ENCODE results near the gene ATP9A.
A peak's percentile ranks its signal among the peaks of the same experiment; 100 is the strongest.
"Not testable (repeated sequence)": the region's sequence is repeated elsewhere in the genome, so short reads cannot be mapped to it uniquely, and the experiment has no call there.

The ATP9A gene

DNA sequence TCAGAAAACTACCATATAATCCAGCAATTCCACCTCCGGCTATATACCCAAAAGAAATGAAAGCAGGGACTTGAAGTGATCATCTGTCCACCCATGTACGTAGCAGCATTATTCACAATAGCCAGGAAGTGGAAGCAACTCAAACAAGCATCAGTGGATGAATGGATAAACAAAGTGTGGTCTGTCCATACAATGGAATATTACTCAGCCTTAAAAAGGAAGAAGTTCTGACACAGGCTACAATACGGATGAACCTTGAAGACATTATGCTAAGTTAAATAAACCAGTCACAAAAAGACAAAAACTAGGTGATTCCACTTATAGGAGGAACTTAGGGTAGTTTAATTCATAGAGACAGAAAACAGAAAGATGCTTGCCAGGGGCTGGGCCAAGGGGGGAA lies 76.5 kb downstream of the ATP9A start:
- no peak for DNase-seq

DNA sequence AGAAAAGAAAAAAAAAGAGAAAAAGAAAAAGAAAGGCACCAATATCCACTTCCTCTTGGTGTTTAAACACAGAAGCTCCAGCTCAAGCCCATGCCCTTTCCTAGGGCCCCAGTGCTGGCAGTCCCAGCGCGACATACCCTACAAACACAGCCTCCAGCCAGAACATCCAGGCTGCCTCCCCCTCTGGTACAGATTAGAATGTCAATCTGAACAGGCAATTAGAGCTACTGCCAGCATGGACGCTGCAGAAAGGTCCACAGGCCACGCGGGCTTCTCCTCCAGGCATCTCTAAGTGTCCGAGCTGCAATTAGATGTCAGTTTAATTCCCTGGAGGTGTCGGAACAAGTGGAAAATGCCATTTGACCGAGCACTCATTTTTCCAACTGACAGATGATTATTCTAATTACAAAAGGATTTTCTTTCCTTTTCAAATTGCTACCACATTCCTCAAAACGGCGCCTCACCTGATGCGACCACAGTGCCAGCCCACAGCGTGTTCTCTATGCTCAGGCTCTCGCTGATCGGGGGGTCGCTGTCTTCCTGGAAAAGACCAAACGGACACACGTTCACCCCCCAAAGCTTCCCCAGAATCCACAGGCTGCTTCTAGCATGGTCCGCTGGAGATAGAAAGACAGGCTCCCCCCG lies 79.5 kb downstream of the ATP9A start:
- DNase-seq = no peak

DNA sequence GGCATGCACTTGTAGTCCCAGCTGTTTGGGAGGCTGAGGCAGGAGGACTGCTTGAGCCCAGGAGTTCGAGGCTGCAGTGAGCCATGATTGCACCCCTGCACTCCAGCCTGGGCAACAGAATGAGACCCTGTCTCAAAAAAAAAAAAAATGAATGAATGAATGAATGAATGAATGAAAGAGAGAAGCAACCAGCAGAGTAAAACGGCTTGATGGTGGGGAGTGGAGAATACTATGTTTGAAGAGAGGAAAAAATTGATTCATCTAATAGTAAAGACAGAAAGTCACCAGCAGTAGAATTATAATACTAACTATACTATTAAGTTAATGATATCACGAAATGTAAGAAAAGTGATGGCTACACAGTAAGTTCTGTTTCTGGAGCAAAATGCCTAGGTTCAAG lies 80.6 kb downstream of the ATP9A start:
- DNase-seq = no peak

DNA sequence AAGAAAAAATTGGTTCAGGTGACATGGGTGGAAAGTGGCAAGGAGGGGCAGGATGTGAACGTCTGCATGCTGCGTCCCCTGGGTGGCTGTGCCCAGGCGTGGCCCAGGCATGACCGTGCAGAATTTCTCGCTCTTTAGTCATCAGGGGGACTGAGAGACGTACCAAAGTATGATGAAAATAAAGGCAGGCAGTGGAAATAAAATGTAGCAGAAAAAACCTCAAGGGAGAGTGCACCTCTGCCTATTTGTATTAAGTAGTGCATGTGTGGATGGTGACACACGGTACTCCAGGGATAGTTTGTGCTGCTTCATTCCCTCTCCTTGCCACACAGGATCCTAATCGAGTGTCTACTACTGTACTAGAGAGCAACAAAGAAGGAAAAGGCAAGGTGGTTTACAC lies 81.1 kb downstream of the ATP9A start:
- DNase-seq = peak; percentile 19 to 46

DNA sequence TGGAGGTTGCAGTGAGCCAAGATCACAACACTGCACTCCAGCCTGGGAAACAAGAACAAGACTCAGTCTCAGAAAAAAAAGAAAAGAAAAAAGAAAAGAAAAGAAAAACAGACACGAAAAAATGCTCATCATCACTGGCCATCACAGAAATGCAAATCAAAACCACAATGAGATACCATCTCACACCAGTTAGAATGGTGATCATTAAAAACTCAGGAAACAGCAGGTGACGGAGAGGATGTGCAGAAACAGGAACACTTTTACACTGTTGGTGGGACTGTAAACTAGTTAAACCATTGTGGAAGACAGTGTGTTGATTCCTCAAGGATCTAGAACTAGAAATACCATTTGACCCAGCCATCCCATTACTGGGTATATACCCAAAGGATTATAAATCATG lies 82.7 kb downstream of the ATP9A start:
- not testable (repeated sequence) for DNase-seq

DNA sequence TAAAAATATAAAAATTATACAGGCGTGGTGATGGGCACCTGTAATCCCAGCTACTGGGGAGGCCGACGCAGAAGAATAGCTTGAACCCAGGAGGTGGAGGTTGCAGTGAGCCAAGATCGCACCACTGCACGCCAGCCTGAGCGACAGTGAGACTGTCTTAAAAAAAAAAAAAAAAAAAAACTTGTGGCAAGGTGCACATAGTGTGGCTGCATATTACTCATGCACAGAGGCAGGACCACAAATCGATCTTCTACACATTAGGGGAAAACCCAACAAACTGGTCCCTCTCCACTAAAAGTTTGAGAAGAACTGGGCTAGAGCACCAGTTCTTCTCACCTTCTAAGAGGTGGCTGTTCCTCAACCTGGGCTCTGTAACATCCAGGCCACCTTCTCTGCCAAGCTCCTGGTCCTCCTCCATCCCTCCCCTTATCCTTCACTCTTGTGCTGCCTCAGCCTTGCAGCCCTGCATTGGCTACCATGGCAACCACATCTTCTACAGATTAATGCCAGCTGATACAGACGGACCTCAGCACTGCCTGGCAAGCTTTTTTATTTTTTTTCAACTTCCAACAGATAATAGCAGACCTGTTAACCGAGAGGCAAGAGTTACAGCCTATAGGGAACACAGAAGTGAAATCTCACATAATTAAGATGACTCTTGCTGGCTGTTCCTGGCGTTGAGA lies 88.0 kb downstream of the ATP9A start:
- no peak for DNase-seq

DNA sequence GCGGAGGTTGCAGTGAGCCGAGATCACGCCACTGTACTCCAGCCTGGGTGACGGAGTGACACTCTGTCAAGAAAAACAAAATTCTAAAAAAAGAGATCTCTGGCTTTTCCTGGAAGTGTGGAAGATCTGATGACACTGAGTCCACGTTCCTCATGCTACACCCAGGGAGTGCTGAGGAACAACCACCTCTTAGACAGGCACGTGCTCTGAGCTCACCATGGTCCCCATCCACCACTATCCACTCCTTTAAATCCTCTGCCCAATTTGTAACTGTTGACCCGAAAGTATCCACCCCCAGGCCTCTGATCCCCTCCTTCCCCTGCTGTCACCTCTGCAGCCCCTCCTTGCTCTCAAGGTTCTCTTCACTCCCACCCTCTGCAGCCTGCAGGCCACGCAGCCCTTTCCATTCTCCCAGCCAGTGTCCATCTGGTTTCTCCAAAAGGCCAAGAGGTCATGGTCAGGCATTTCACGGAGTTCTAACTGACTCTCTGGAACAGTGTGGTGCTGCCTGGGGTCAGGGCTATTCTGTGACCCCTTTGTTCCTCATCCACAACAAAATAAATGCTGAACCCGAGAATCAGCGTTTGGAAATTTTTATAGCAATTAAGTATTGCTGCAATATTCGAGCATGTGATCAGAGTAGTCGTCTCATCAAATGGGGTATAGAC lies 88.8 kb downstream of the ATP9A start:
- no peak for DNase-seq

DNA sequence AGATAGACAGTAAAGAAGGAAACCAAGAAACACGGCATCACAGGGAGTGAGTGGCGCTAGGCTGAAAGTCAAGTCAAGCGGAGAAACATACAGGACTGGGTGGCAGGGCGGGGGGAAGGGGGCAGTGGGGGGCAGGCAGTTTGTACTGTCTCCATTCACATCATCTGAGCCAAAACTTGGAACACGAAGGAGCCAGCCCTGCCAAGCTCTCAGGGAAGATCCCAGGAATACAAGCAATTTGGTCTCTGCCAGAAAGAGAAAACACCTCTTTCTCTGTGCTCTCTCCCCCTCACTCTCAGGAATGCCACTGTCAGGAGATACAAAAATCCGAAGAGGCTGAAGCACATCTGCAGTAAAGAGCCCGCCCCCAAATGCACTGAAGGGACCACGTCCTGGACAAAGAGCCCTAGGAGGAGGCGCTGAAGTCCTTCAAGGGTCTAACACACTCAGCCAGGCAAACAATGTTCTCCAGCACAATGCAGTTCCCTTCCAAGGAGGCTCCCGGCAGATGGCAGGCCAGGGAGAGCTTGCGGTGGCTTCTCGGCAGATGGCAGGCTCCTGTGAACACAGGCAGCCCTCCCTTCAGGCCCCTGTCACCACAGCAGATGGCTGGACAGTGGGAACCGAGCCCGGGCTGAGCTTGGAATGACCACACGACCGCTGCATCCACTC lies 90.0 kb downstream of the ATP9A start:
- DNase-seq = no peak

DNA sequence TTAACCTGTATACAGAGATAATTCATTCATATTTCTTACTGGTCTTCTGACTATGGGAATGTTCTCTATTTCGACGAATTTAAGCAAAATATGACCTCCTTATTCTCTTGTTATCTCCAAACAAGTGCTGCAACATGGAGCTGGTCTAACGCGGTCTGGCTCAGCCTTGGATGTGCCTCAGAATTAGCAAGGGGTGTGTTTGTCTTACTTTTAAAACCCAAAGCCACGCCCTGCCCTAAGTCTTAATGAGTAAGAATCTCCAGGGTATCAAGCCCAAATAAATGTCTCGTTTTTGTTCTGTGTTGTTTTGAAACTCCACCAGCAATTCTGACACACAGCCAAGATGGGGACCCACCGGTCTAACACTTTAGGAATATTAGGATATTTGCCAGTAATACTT lies 99.2 kb downstream of the ATP9A start:
- DNase-seq = no peak

DNA sequence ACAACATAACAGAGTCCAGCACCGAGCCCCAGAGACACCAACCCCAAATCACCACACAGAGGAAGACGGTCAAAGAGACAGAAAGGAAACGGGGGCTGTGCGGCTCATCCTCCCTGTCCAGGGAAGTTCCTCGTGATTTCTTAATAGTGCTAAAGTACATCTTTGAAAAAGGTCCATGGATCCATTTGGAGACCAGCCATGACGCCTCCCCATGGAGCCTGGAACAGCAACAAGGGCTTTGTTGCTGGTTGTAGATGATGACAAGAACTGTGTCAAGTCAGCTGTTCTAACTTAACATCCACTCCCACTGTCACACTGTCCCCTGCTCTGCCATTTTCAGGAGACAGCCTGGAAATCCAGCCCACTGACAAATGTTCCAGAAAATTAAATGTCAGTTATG lies 99.7 kb downstream of the ATP9A start:
- DNase-seq = no peak

DNA sequence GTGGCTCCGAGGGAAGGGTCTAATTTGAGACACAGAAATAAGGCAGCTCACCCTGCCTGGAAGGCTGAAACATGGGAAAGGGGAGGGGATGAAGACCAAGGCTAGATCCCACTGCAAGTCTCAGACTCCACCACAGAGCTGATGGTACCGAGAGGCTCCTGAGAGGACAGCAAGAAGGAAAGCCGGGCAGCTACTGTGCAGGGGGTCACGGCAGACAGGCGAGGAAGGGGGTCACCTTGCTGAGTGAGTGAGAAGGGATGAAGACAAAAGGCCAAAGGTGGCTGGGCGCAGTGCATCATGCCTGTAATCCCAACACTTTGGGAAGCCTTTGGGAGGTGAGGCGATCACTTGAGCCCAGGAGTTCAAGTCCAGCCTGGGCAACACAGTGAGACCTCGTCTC lies 100.7 kb downstream of the ATP9A start:
- no peak for DNase-seq

DNA sequence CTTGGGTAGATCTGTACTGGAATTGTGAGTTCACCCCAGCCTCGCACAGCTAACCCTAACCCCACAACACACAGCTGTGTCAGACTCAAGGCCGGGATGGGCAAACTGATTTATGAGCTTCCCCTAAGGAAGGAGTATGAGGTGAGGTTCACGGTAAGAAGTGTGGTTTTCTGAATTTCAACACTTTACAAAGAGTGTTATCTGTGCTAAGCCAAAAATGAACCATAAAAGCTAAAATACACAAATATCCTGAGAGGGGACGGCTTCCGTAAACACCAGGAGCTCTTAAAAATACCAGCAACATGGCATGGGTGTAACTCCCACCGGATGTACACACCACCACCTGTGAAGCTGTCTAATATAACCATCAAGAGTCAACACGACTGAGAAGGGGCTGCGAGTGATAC lies 101.2 kb downstream of the ATP9A start:
- DNase-seq = no peak

DNA sequence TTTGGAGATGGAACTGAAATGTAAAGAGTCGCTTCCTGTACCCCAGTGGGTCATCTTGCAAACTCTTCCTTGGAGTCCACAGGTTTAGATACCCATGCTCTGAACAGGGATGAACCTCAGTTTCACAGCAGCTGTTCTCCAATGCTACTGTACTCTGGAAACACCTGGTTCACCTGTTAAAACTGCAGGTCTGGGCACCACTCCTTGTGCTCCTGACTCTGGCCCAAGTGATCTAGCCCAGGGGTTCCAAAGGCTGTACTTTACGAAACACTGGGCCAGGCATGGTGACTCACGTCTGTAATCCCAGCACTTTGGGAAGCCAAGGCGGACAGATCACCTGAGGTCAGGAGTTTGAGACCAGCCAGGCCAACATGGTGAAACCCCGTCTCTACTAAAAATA lies 102.1 kb downstream of the ATP9A start:
- no peak for DNase-seq

DNA sequence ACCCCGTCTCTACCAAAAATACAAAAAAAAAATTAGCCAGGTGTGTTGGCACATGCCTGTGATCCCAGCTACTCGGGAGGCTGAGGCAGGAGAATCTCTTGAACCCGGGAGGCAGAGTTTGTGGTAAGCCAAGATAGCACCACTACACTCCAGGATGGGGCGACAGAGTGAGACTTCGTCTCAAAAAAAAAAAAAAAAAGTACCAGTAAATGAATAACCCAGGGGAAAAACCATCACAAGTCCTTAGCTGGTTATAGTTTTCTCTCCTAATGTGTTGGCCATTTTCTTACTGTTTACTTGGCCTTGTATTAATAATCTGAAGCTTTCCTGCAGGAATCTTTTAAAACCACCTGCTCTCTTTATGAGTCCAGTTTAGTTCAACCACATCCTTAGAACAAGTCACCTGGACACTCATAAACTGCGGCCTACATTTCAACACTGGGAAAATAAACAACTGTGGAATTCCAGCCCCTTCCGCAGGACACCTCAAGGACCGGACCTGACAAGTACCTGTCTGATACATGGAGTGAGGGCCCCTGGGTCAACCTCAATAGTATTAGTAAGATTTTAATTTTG lies 102.6 kb downstream of the ATP9A start:
- no peak for DNase-seq

DNA sequence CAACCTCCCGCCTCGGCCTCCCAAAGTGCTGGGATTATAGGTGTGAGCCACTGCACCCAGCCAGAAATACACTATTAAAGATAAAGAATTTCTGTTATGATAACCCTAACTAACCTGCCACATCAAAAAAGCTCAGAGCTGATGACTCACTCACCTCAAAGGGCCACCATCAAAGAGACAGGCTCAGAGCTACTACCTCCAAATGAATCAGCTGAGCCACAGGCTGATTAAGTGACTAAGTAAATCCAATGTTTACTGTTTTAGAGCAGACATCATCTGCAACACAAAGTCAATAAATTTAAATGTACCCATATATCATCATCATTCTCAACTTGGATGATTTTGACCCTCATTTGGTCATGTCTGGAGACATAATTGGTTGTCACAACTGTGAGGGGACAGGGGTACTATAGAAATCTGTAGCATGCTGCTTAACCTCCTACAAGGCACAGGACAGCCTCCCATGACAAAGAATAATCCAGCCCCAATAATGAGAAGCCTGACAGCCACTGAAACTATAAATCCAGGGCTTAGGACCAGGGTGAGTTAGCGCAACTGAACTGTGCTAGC lies 106.5 kb downstream of the ATP9A start:
- peak in 1 of 2 experiments; percentile 16 for DNase-seq

DNA sequence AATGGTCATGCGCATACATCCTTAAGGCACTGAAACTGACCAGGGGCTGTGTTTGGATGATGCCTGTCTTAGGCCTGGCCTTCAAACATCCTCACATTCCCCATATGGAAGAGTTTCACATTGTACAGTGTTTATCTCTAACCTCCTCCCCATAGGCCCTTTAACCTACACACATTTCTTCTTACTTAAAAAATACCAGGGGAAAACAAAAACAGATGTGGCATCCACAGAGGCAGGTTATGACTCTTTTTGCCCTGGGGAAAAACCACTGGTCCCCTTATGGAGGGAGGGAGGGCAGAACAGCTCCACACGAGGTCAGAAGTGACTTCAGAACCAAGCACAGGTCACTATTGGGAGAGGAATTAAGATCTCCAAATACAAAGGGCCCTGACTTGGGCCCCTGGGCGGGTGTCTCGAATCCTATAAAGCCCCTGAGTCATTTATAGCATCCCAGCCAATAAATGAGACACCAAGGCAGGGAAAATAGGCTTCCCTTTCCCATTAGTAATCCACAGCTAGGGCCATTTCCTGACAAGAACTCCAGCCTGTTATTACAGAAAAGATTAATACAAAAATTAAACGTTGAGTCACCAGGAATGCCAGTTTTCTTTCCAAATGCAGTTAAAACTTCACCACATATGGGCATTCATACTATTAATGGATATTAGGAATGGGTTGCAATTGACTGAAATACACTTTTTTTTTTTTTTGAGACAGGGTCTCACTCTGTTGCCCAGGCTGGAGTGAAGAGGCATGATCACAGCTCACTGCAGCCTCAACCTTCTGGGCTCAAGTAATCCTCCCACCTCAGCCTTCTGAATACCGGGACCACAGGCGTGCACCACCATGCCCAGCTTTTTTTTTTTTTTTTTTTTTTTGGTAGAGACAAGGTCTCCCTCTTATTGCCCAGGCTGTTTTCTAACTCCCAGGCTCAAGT lies 107.2 kb downstream of the ATP9A start:
- DNase-seq = no peak

DNA sequence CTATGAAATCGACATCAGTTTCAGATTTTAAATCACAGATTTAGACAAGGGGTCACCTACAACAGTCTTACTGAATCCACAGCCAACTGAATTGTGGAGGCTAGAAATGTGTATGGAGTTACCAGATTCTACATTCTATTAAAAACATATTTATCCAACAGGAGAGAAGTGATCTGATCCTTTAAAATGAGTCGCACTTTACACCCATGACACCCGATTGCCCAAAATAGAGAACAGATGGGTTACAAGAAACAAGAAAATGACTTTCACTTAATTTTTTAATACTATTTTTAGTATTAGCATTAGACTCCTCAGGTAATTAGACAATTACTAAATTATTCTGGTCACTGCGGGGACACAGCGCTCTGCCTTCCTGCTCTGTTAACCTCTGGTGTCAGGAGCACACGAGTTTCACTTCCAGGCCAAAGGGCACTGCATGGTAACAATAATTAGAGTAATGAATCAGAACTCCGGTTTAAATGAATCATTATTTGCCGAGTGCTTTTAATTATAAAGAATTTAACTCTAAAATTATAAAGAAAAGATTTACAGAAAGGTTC lies 108.6 kb downstream of the ATP9A start:
- no peak for DNase-seq

DNA sequence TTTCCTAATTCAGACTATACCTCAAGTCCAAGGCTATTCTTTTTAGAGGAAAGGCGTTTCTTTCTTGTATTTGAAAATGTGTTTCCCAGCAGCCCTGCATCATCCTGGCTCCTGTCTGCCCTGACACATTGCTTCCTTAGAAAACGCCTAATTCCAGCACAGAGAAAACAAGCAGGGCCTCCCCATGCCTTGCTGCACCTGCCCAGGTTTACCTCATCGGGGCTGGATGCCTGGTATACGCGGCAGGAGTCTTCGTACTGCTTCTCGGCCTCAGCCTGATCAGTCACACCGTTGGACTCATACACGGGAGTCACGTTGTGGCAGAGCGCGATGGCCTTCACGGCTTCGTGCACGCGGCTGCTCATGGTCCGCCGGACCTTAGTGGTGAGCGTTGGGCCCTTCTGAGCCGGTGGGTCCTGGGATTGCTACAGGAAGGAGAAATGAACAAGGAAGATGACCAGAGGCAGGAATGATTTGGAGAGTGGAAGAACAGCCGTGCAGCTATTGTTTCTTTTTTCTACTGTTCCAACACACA lies 111.4 kb downstream of the ATP9A start:
- DNase-seq = no peak

DNA sequence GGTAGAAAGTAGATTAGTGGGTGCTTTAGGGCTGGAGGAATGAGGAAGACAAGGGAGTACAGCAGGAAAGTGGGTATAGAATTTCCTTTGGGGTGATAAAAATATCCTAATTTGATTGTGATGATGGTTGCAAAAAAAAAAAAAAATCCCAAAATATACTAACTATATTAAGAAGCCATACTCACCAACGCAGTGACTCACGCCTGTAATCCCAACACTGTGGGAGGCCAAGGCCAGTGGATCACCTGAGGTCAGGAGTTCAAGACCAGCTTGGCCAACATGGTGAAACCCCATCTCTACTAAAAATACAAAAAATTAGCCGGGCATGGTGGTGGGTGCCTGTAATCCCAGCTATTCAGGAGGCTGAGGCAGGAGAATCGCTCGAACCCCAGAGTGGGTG lies 112.1 kb downstream of the ATP9A start:
- DNase-seq = not testable (repeated sequence)

DNA sequence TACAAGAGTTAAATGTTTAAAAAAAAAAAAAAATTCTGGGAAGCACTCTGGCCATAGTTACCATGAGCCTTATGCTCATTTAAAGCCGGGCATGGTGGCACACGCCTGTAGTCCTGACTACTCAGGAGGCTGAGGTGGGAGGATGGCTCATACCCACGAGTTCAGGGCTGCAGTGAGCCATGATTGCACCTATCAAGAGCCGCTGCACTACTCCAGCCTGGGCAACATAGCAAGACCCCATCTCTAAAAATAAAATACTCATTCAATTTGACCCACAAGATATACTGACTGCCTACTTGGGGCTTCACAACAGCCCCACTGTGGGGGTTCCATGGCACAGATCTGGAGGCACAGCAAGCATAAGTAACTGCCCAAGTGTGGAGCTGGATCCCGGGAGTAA lies 113.7 kb downstream of the ATP9A start:
- no peak for DNase-seq

DNA sequence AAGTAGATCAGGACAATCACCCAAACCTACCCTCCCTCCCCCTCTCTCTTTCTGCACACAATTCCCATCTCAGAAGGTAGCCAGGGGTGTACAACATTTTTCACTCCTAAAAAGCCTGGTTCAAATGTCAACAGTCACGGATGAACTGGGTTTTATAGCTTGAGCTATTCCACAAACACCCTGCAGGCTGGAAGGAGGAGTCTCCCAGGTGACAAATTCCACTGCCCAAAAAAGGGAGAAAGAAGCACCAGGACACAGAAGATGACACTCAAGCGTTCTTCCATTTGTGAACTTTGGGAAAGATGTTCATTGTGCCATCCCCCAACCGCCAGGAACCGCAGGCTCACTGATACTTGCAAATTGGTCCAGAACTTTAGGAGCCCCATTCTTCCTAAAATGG lies 114.1 kb downstream of the ATP9A start:
- DNase-seq = no peak

Measured in SW 1271 (cell line).